ENCODE results near the gene TPD52L1.

TPD52L1 gene

GRCh38 chr6:125220712-125221111 lies 67.1 kb downstream of the TPD52L1 start:
- TF ChIP-seq, protein P1, sequence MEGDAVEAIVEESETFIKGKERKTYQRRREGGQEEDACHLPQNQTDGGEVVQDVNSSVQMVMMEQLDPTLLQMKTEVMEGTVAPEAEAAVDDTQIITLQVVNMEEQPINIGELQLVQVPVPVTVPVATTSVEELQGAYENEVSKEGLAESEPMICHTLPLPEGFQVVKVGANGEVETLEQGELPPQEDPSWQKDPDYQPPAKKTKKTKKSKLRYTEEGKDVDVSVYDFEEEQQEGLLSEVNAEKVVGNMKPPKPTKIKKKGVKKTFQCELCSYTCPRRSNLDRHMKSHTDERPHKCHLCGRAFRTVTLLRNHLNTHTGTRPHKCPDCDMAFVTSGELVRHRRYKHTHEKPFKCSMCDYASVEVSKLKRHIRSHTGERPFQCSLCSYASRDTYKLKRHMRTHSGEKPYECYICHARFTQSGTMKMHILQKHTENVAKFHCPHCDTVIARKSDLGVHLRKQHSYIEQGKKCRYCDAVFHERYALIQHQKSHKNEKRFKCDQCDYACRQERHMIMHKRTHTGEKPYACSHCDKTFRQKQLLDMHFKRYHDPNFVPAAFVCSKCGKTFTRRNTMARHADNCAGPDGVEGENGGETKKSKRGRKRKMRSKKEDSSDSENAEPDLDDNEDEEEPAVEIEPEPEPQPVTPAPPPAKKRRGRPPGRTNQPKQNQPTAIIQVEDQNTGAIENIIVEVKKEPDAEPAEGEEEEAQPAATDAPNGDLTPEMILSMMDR (IDR thresholded peaks at IDR 0.05): no peak

- TF ChIP-seq, protein P1 (IDR thresholded peaks at IDR 0.05): no peak
Measured at GRCh38 chr6:125222531-125223455, 69.2 kb downstream of the TPD52L1 start.

DNA sequence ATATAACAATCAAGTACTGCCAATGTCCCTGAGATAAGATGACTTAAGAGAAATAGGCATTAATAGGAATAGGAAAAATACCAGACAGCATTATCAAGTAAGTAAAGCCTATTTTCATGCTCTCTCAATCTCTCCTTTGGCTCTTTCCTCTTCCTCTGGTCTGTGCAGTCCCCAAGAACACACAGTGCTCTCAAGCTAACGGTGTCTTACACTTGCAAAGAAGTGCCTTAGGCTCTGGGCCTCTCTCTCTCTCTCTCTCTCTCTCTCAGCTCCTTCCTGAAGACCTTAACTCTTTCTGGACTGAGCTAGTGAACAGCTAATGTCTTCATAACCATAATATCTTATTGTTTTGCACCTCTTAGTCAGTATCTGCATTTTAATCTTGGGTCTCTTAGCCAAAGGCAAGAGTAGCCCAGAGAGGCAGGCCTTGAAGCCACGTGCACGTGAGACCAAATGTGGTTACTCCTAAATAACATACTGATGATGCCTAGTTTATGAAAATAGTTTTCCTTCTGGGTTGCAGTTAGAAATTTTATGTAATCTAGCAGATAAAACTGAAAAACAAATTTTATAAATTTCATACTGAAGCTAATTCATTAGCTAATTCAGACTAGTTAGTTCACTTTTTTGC lies 70.8 kb downstream of the TPD52L1 start:
- TF ChIP-seq, protein P1 (IDR thresholded peaks at IDR 0.05): no peak

DNA sequence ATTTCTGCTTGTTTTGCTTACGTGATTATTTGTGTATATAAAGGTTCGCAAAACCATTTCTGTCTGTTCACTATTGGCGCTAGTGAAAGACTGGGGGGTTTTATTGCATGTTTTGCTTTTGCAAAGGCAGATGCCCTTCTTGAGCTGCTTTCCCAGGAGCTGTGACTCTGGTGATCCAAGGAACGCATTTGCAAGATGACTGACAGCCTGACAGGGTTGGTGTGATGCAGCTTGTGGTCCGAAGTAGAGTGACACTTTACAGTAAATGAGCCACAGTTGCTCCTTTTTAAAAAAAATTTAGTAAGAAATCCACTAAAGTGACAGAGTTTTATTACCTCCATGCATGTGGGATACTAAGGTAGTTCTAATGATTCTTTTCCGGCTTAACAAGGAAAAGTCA lies 73.7 kb downstream of the TPD52L1 start:
- TF ChIP-seq, protein P1 (IDR thresholded peaks at IDR 0.05): no peak

GRCh38 chr6:125228981-125229479 lies 75.5 kb downstream of the TPD52L1 start:
- TF ChIP-seq, protein P1 (IDR thresholded peaks at IDR 0.05): no peak

GRCh38 chr6:125230674-125231073 lies 77.1 kb downstream of the TPD52L1 start:
- TF ChIP-seq, protein P1 (IDR thresholded peaks at IDR 0.05): no peak

- TF ChIP-seq, protein P1 (IDR thresholded peaks at IDR 0.05): no peak
Measured at GRCh38 chr6:125231133-125231532, 77.6 kb downstream of the TPD52L1 start.
